SJSA1 (cell line): Measurements from ENCODE around the gene SLC16A4. TPM values are rescaled to one million over a fixed set of nuclear protein-coding genes. Genes with fewer than 3 reads are reported as not detected.
A peak's percentile ranks its signal among the peaks of the same experiment; 100 is the strongest.
"Not testable (repeated sequence)": the region's sequence is repeated elsewhere in the genome, so short reads cannot be mapped to it uniquely, and the experiment has no call there.

Experiments used
- DNase-seq, 2 experiments: peaks; one replicate each; pipeline ENCODE4 v3.0.0-alpha.2; 2015 to 2020; ENCODE audit warnings: low spot score in 2 of 2, low read depth in 1 of 2
- H3K27ac ChIP-seq: fragments of 250-450 bp; sonication (Bioruptor Pico); 2 replicates; pipeline ENCODE4 v1.5.1; 2020; ENCODE audit warnings: mild to moderate bottlenecking, moderate library complexity
- H3K27me3 ChIP-seq: fragments of 250-450 bp; sonication (Bioruptor Pico); replicated peaks from 2 replicates; pipeline ENCODE4 v1.5.1; 2020; ENCODE audit warnings: mild to moderate bottlenecking, moderate library complexity
- H3K36me3 ChIP-seq: fragments of 250-450 bp; sonication (Bioruptor Pico); 2 replicates; pipeline ENCODE4 v1.5.1; 2020; ENCODE audit warnings: mild to moderate bottlenecking
- H3K4me1 ChIP-seq: fragments of 250-450 bp; sonication (Bioruptor Pico); replicated peaks from 2 replicates; pipeline ENCODE4 v1.6.1; 2021; ENCODE audit warnings: mild to moderate bottlenecking
- H3K4me3 ChIP-seq: fragments of 250-450 bp; sonication (Bioruptor Pico); 2 replicates; pipeline ENCODE4 v1.5.1; 2020; ENCODE audit warnings: mild to moderate bottlenecking
- H3K9me3 ChIP-seq: fragments of 250-450 bp; sonication (Bioruptor Pico); replicated peaks from 2 replicates; pipeline ENCODE4 v1.5.1; 2020; ENCODE audit warnings: mild to moderate bottlenecking
- total RNA-seq: library from RNA; depleted of rRNA; stranded (reverse); fragments of >200 nt; shearing (Covaris generic); gene quantifications from 2 replicates; pipeline ENCODE4 v1.2.3, GENCODE V29; 2014

SLC16A4 gene
- total RNA-seq, 1 experiment from 2014 or later, result 17.4 TPM

- Histone ChIP-seq H3K27me3 (peaks cover 25% of the 10 kb centered on the region), H3K27ac (no peak overlapping the region), H3K36me3 (no peaks in the 10 kb centered on the region), H3K9me3 (0 out of 2 replicates have a peak, but pooled peaks cover 3% of the 10 kb centered on the region), H3K4me3 (no peak overlapping the region), H3K4me1 (no peaks in the 10 kb centered on the region)
- DNase-seq, result no peak
Observed at GRCh38 chr1:110424699-110425611, 34.1 kb upstream of the SLC16A4 start.

GRCh38 chr1:110420874-110421793 is 30.3 kb upstream of the SLC16A4 start:
- no peak for DNase-seq

GRCh38 chr1:110420023-110420662 is 29.3 kb upstream of the SLC16A4 start:
- no peak for DNase-seq
- H3K27ac ChIP-seq, result no peak overlapping the region
- H3K4me3 ChIP-seq, result no peak overlapping the region
- H3K36me3 ChIP-seq, result no peaks in the 10 kb centered on the region
- H3K9me3 ChIP-seq, result peaks cover 3% of the 10 kb centered on the region; the same call in 1 of the 2 replicates
- peaks cover 14% of the 10 kb centered on the region for H3K27me3 ChIP-seq
- no peaks in the 10 kb centered on the region for H3K4me1 ChIP-seq

More at GRCh38 chr1:110420874-110421793, 30.3 kb upstream of the SLC16A4 start:
- H3K27ac ChIP-seq, result no peak overlapping the region
- H3K27me3 ChIP-seq, result peaks cover 17% of the 10 kb centered on the region
- H3K36me3 ChIP-seq, result no peaks in the 10 kb centered on the region
- H3K4me1 ChIP-seq, result no peaks in the 10 kb centered on the region
- 0 out of 2 replicates have a peak, but pooled peaks cover 3% of the 10 kb centered on the region for H3K9me3 ChIP-seq
- H3K4me3 ChIP-seq, result no peak overlapping the region

GRCh38 chr1:110418729-110419128 is 27.9 kb upstream of the SLC16A4 start:
- H3K27ac ChIP-seq, result no peak overlapping the region
- no peaks in the 10 kb centered on the region; the same call in 1 of the 2 replicates for H3K9me3 ChIP-seq
- H3K27me3 ChIP-seq, result peaks cover 8% of the 10 kb centered on the region
- H3K36me3 ChIP-seq, result no peaks in the 10 kb centered on the region
- no peaks in the 10 kb centered on the region for H3K4me1 ChIP-seq
- DNase-seq, result no peak
- H3K4me3 ChIP-seq, result no peak overlapping the region

GRCh38 chr1:110413045-110413444 is 22.2 kb upstream of the SLC16A4 start:
- H3K4me1 ChIP-seq, H3K27me3 ChIP-seq, DNase-seq, H3K4me3 ChIP-seq, H3K9me3 ChIP-seq, H3K27ac ChIP-seq, H3K36me3 ChIP-seq: not testable (repeated sequence)

GRCh38 chr1:110412576-110412975 is 21.8 kb upstream of the SLC16A4 start:
- Histone ChIP-seq H3K27me3 (no peaks in the 10 kb centered on the region; the same call in 1 of the 2 replicates), H3K4me3 (no peak overlapping the region), H3K9me3 (no peaks in the 10 kb centered on the region; the same call in 1 of the 2 replicates), H3K27ac (no peak overlapping the region), H3K36me3 (no peaks in the 10 kb centered on the region), H3K4me1 (no peaks in the 10 kb centered on the region)
- DNase-seq, result peak; percentile 52 to 55

GRCh38 chr1:110411173-110411735 is 20.4 kb upstream of the SLC16A4 start:
- Histone ChIP-seq H3K27me3 (no peaks in the 10 kb centered on the region; the same call in 1 of the 2 replicates), H3K36me3 (peaks cover 4% of the 10 kb centered on the region; the same call in 1 of the 2 replicates), H3K4me3 (no peak overlapping the region), H3K9me3 (no peaks in the 10 kb centered on the region; the same call in 1 of the 2 replicates), H3K4me1 (peaks cover 4% of the 10 kb centered on the region; the same call in 1 of the 2 replicates), H3K27ac (no peak overlapping the region)
- DNase-seq, result no peak

- no peak overlapping the region for H3K4me3 ChIP-seq
- H3K4me1 ChIP-seq, result peaks cover 7% of the 10 kb centered on the region; the same call in 1 of the 2 replicates
- H3K36me3 ChIP-seq, result peaks cover 21% of the 10 kb centered on the region
- H3K27ac ChIP-seq, result no peak overlapping the region
- no peaks in the 10 kb centered on the region for H3K27me3 ChIP-seq
- H3K9me3 ChIP-seq, result no peaks in the 10 kb centered on the region
- no peak for DNase-seq
Observed at GRCh38 chr1:110409316-110409715, 18.5 kb upstream of the SLC16A4 start.

- H3K4me3 ChIP-seq, result no peak overlapping the region
- no peak for DNase-seq
- H3K36me3 ChIP-seq, result peaks cover 29% of the 10 kb centered on the region
- no peaks in the 10 kb centered on the region for H3K9me3 ChIP-seq
- H3K27me3 ChIP-seq, result no peaks in the 10 kb centered on the region
- H3K27ac ChIP-seq, result no peak overlapping the region
- peaks cover 7% of the 10 kb centered on the region; the same call in 1 of the 2 replicates for H3K4me1 ChIP-seq
Observed at GRCh38 chr1:110408488-110408887, 17.7 kb upstream of the SLC16A4 start.

- H3K4me1 ChIP-seq, result peaks cover 7% of the 10 kb centered on the region; the same call in 1 of the 2 replicates
- H3K27me3 ChIP-seq, result no peaks in the 10 kb centered on the region
- peaks cover 39% of the 10 kb centered on the region for H3K36me3 ChIP-seq
- DNase-seq, result peak; percentile 83 to 91
- no peaks in the 10 kb centered on the region for H3K9me3 ChIP-seq
- H3K27ac ChIP-seq, result peak within 1 kb of the TSS; percentile 52
- peak within 1 kb of the TSS; percentile 76 for H3K4me3 ChIP-seq
Observed at GRCh38 chr1:110407260-110408210, 16.7 kb upstream of the SLC16A4 start, which contains the start of gene LAMTOR5. Gene LAMTOR5, minus strand, starts transcription at chr1:110407694. Its CDS starts 74 bp downstream, at chr1:110407620.

- not testable (repeated sequence) for H3K27ac ChIP-seq, H3K27me3 ChIP-seq, DNase-seq, H3K4me1 ChIP-seq, H3K9me3 ChIP-seq
- Histone ChIP-seq H3K36me3 (peaks cover 50% of the 10 kb centered on the region), H3K4me3 (peak overlapping the region; percentile 76)
Observed at GRCh38 chr1:110406407-110406806, 15.6 kb upstream of the SLC16A4 start.

GRCh38 chr1:110404401-110404800 is 13.6 kb upstream of the SLC16A4 start:
- no peaks in the 10 kb centered on the region for H3K27me3 ChIP-seq
- DNase-seq, result no peak
- H3K4me3 ChIP-seq, result no peak overlapping the region
- peaks cover 69% of the 10 kb centered on the region for H3K36me3 ChIP-seq
- peaks cover 7% of the 10 kb centered on the region; the same call in 1 of the 2 replicates for H3K4me1 ChIP-seq
- H3K27ac ChIP-seq, result no peak overlapping the region
- no peaks in the 10 kb centered on the region for H3K9me3 ChIP-seq
